GM10266 (cell line): ENCODE measurements around the gene FCN2.

Source experiments
- DNase-seq: peaks from one replicate; pipeline ENCODE4 v3.0.0; 2012; ENCODE audit errors: extremely low spot score
- CTCF ChIP-seq: IDR thresholded peaks from 2 replicates; pipeline ENCODE4 v1.5.1; 2012; ENCODE audit warnings: mild to moderate bottlenecking, low read depth; ENCODE audit not compliant: control insufficient read depth, insufficient read depth; ENCODE audit errors: missing control alignments

FCN2 gene

DNA sequence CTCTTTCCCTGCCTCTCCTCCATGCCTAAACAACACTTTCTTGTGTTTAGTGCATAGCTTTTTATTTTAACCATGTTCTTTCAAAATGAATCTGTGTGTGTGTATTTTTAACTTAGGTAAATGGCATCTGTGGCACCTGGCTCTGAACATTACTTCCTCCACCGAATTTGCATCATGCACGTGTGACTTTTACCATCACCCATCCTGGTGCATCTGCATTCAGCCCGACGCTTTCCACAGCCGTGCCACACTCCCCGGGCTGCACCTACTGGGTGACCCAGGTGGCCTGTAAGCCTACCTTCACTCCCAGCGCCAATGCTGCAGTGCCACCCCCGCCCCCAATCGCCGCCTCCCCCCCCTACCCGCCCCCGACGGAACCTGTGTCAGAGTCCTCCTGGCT, 49.8 kb downstream of the FCN2 start:
- TF ChIP-seq CTCF, result no peak
- no peak for DNase-seq

DNA sequence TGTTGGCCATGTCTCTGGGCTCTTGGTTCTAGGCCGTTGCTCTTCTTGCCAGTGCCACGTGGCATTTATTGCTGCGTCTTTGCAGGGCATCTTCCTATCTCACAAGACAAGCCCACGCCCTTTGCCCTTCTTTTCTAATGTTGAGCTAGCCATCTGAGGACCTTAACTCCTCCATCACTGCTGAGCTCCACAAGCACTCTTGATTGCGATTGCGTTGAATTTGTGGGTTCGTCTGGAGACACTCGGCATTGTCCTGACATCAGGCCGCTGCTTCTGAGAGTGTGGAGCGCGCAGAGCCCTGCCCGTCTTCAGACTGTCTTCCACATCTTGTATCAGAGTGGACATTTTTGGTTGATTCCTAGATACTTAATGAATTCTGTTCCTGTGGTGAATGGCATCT, 51.6 kb downstream of the FCN2 start:
- DNase-seq, result no peak

GRCh38 chr9:134932606-134933005, 52.0 kb downstream of the FCN2 start:
- no peak for TF ChIP-seq CTCF

More for the DNA sequence above, 51.6 kb downstream of the FCN2 start:
- TF ChIP-seq CTCF, result no peak

GRCh38 chr9:134933076-134933659, 52.6 kb downstream of the FCN2 start:
- no peak for DNase-seq
- no peak for TF ChIP-seq CTCF

More at GRCh38 chr9:134932606-134933005, 52.0 kb downstream of the FCN2 start:
- no peak for DNase-seq

GRCh38 chr9:134935056-134935640, 54.5 kb downstream of the FCN2 start:
- DNase-seq, result no peak
- no peak for TF ChIP-seq CTCF

GRCh38 chr9:134935701-134936345, 55.2 kb downstream of the FCN2 start:
- TF ChIP-seq CTCF, result no peak
- no peak for DNase-seq
